SHP77 (cell line): ENCODE results near the gene IL17C.

Experiments
- DNase-seq, 2 experiments: peaks; one replicate each; lab custom pipeline; 2025; lab: John Stamatoyannopoulos, UW

Gene IL17C

GRCh38 chr16:88685156-88686061 is 47.0 kb downstream of the IL17C start:
- DNase-seq, result no peak

GRCh38 chr16:88686062-88686438 is 47.7 kb downstream of the IL17C start:
- DNase-seq, result no peak

- peak; percentile 68 to 74 for DNase-seq
These were observed 48.3 kb downstream of the IL17C start, which contains the start of gene SNAI3 for GRCh38 chr16:88686439-88687253. Gene SNAI3, minus strand, starts transcription at chr16:88686507. Its CDS starts 101 bp downstream, at chr16:88686406.

GRCh38 chr16:88687254-88687576 is 48.8 kb downstream of the IL17C start:
- no peak for DNase-seq

- no peak for DNase-seq
These were observed 49.3 kb downstream of the IL17C start for GRCh38 chr16:88687676-88688012.

- DNase-seq, result peak; percentile 40 to 48
These were observed 49.8 kb downstream of the IL17C start for GRCh38 chr16:88688013-88688778.
